Activated naive CD4-positive, alpha-beta T cell treated with Interleukin-2 at 50 U/mL for 16 hours (primary cell): ENCODE measurements around the gene SEL1L3.

Source experiments
- DNase-seq: peaks from one replicate; pipeline ENCODE4 v3.0.0-alpha.2; 2020

Gene SEL1L3

DNA sequence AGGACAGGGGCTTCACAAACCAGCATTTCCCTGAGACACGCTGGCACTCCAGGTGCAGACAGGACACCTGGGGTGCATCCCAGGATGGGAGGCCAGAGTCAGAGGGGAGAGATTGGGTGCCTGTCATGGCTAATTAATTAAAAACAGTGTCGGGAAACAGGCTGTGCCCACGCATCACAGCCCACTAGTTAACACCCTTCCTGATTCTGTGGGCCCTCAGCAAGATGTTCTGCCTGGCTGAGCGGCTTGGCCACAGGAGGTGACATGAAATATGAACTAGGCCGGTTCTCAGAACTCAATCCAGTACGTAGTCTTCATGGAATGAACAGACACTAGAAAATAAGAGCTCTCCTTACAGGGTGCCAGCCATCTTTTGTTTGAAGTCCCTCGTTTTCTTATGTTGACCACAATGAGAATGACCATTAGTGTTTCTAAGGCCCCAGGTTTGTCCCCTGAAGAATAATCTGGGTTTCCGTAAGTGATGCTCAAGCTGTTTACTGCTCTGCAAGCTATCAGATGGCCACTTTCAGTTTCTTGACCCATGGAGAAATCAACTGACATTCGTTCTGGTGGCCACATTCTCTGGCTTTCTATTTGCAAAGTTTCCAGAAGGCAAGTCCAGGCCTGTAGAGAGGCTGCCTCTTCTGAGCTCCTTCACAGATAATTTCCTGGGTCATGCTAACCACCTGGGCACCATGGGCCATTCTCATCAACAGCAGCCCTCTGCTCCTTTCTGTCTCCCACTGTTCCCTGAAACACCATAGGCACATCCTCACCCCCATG lies 134.9 kb downstream of the SEL1L3 start:
- DNase-seq, result no peak

DNA sequence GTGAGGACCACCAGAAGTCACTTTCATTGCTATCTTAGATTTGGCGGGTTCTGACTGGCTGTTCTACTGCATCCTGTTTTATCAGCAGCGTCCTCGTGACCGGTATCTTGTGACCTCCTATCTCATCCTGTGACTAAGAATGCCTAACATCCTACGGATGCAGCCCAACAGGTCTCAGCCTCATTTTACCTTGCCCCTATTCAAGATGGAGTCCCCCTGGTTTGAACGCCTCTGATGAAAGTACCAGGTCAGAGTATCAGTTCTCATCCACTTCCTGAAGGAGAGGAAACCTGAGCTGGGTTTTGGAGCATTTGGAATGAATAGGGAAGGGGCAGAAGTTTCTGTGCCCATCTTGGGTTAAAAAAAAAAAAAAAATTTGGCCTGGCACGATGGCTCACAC lies 136.9 kb downstream of the SEL1L3 start:
- DNase-seq, result no peak

- DNase-seq, result no peak
Measured at GRCh38 chr4:25723409-25723808, 139.4 kb downstream of the SEL1L3 start.

DNA sequence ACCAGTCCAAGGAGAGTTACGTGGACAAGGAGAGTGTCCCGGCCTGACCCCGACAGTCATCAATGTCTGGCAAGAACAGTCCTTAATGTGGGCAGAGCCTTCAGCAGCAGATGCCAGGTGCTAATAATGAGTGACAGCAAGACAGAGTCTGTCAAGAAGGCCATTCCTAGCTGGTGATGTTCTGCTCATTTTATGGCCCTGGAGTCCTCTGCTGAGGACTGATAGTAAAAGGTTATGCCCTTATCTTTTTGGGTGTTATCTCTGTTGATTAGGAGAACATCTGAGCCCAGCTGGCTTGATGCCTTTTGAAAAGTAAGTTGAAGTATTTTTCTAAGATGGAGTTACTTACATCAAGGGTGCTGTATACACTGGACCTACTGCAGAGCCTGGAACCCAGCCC lies 139.8 kb downstream of the SEL1L3 start:
- DNase-seq, result no peak

- no peak for DNase-seq
Measured at GRCh38 chr4:25713812-25714211, 149.0 kb downstream of the SEL1L3 start.

DNA sequence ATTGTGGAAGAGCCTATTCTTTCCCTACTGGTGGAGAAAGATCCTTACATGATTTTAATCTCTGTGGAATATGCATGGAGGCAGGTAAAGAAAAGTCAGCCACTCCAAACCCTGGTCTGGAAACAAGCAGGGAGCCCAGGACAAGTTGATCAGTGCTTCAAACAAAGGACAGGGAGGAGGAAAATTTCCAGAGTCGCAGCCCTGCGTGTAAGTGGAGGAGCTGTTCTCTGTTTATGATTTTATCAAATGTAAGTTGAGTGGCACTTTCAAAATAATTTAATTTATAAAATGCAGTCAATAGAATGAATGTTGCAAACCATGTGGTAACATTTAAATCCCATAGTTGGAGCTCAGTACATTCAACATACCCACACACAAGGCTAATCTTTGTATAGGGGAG lies 150.2 kb downstream of the SEL1L3 start:
- no peak for DNase-seq

DNA sequence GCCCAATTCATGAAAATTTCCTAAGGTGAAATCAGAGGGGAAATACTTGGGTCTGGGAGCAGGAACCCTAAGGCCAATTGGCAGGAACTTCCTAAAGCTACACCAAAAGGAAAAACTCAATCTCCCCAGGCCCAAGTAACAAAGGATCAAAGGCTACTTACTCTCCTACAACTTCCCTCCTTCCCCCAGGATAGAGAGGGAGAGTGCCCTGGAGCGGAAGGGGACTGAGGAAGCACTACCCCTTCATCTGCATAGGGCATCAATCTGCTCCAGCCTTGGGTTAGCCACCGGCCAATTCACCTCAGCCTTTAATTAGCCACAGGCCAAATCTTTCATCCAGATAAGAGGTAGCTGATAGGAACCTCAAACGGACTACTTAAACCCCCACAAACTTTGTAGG lies 152.2 kb downstream of the SEL1L3 start:
- DNase-seq, result no peak

DNA sequence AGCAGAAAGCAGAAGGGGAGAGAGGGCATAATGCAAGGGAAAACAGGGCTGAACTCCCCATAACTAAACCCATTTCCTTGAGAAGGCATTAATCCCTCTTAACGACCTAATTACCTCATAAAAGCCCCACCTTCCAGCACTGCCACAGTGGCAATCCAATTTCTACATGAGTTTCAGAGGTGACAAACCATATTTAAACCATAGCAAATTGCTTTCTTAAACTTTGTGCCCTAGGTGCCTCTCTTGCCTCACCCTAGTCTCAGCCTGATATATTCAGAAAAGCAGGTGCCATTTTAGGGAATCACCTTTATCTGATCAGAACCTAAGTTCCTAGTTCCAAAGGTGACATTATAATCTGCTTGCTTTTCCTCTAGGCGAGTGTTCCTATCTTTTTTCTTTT lies 158.3 kb downstream of the SEL1L3 start:
- DNase-seq, result no peak

DNA sequence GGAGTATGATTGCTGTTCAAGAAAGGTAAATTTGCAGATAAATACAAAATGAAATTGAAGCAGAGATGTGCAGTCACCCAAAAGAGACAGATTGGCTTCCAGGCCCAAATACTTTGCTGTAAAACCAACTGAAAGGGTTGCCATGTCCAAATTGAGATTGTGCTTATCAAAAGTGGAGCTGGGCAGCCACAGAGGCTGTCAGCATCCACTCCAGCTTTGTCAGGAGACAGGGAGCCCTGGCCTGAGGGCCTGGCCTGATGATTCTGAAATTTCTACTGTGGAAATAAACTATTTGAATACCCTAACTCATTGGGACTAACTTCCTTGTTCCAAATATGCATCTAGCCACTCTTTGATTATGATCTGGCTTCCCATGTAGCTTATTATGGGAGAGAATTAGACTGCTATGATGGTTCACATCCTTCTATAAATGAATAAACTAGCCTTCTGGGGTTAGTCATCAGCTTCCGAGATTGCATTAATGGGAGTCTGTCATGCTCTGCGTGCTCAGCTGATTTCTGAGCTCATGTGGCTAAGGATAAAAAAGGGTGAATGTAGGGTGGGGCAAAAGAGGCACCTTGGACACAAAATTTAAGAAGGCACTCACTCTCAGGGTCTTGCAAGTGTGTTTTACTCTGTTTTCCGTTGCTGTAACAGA lies 158.9 kb downstream of the SEL1L3 start:
- no peak for DNase-seq

GRCh38 chr4:25702848-25703247 lies 159.9 kb downstream of the SEL1L3 start:
- DNase-seq, result no peak

DNA sequence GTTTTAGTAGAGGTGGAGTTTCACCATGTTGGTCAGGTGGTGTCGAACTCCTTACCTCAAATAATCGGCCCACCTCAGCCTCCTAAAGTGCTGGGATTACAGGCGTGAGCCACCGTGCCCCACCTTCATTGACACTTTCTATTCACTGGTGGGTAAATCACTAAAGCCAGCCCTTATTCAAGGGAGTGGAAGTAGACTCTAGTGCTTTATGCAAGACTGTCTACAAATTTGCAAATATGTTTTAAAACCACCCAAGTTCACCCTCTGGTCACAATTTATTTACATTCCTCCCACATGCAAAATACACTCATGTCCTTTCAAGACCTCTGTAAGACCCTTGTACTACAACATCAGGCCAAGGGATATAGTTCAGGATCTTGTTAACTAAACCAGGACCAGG lies 162.1 kb downstream of the SEL1L3 start:
- DNase-seq, result no peak

GRCh38 chr4:25697516-25697915 lies 165.3 kb downstream of the SEL1L3 start:
- DNase-seq, result no peak
